GM12878 (cell line): ENCODE results near the gene SVBP. TPM values are rescaled to one million over a fixed set of nuclear protein-coding genes. Genes with fewer than 3 reads are reported as not detected.
A peak's percentile ranks its signal among the peaks of the same experiment; 100 is the strongest.

Experiments
- ATF7 ChIP-seq: fragments of 450-650 bp; IDR thresholded peaks from 2 replicates; pipeline ENCODE4 v1.6.1; 2016; ENCODE audit warnings: low read depth, mild to moderate bottlenecking
- CBX3 ChIP-seq: fragments of 200-600 bp; sonication (generic); IDR thresholded peaks from 2 replicates; pipeline ENCODE4 v1.6.1; 2016; ENCODE audit warnings: low read depth, borderline replicate concordance
- CEBPB ChIP-seq, 2 experiments: fragments of 150-350 bp in 1 of 2; IDR thresholded peaks; 2 replicates each; pipeline ENCODE4 v1.6.1; 2012 to 2014; ENCODE audit warnings: low read depth in 2 of 2, low read length in 2 of 2, borderline replicate concordance in 1 of 2, inconsistent platforms in 1 of 2
- CREM ChIP-seq: IDR thresholded peaks from 2 replicates; pipeline ENCODE4 v1.6.1; 2014; ENCODE audit warnings: antibody characterized with exemption, low read depth
- ELK1 ChIP-seq: IDR thresholded peaks from 2 replicates; pipeline ENCODE4 v1.6.1; 2012; ENCODE audit warnings: low read depth, low read length, improper control_type of control experiment
- EZH2 ChIP-seq: IDR thresholded peaks from 2 replicates; pipeline ENCODE4 v1.6.1; 2012; ENCODE audit warnings: low read depth, mild to moderate bottlenecking, control low read depth, inconsistent platforms, low read length, borderline replicate concordance; ENCODE audit not compliant: control insufficient read depth
- NKRF ChIP-seq: fragments of 450-650 bp; conservative IDR thresholded peaks from 2 replicates; pipeline ENCODE4 v1.6.1; 2017; ENCODE audit warnings: mild to moderate bottlenecking, moderate library complexity
- NR2F1 ChIP-seq: fragments of 450-650 bp; conservative IDR thresholded peaks from 2 replicates; pipeline ENCODE4 v1.6.1; 2017; ENCODE audit warnings: mild to moderate bottlenecking
- PAX5 ChIP-seq: IDR thresholded peaks from 2 replicates; pipeline ENCODE4 v1.6.1; 2011; ENCODE audit warnings: low read depth, low read length, borderline replicate concordance
- PBX3 ChIP-seq: IDR thresholded peaks from 2 replicates; pipeline ENCODE4 v1.6.1; 2011; ENCODE audit warnings: mild to moderate bottlenecking, low read depth, low read length, moderate library complexity; ENCODE audit not compliant: insufficient replicate concordance
- PKNOX1 ChIP-seq: fragments of 450-650 bp; IDR thresholded peaks from 2 replicates; pipeline ENCODE4 v1.6.1; 2016; ENCODE audit warnings: mild to moderate bottlenecking
- RUNX3 ChIP-seq: IDR thresholded peaks from 2 replicates; pipeline ENCODE4 v1.6.1; 2012; ENCODE audit warnings: low read length, inconsistent platforms
- SIN3A ChIP-seq: IDR thresholded peaks from 2 replicates; pipeline ENCODE4 v1.6.1; 2012; ENCODE audit warnings: low read depth, low read length, improper control_type of control experiment
- SIX5 ChIP-seq: IDR thresholded peaks from 2 replicates; pipeline ENCODE4 v1.6.1; 2011; ENCODE audit warnings: mild to moderate bottlenecking, low read depth, low read length, moderate library complexity; ENCODE audit not compliant: severe bottlenecking
- SMARCA5 ChIP-seq: fragments of 450-650 bp; IDR thresholded peaks from 2 replicates; pipeline ENCODE4 v1.6.1; 2017; ENCODE audit warnings: mild to moderate bottlenecking
- SREBF2 ChIP-seq: IDR thresholded peaks from 2 replicates; pipeline ENCODE4 v1.6.1; 2012; ENCODE audit warnings: mild to moderate bottlenecking, low read length
- TCF3 ChIP-seq: IDR thresholded peaks from 2 replicates; pipeline ENCODE4 v1.6.1; 2012; ENCODE audit warnings: low read depth, mild to moderate bottlenecking, low read length, borderline replicate concordance; ENCODE audit not compliant: insufficient read depth
- ZBTB33 ChIP-seq: fragments of 450-650 bp; IDR thresholded peaks from 2 replicates; pipeline ENCODE4 v1.6.1; 2017; ENCODE audit warnings: mild to moderate bottlenecking
- ZNF622 ChIP-seq: fragments of 450-650 bp; IDR thresholded peaks from 2 replicates; pipeline ENCODE4 v1.6.1; 2017; ENCODE audit warnings: mild to moderate bottlenecking, inconsistent platforms
- ZSCAN29 ChIP-seq: fragments of 450-650 bp; IDR thresholded peaks from 2 replicates; pipeline ENCODE4 v1.6.1; 2017; ENCODE audit warnings: mild to moderate bottlenecking, moderate library complexity
- polyA plus RNA-seq, 11 experiments: library from polyadenylated mRNA; depleted of rRNA in 4 of 11; unstranded in 6 of 11; stranded (reverse) in 5 of 11; fragments of >200 nt; fragmentation: Nextera tagmentation in 4 of 11; fragmentation: Illumina TruSeq in 1 of 11; extraction: Ambion mirVana in 4 of 11; extraction: Trizol in 1 of 11; gene quantifications; 1 replicate in 1 of 11; 2 replicates in 10 of 11; pipeline versions ENCODE4 v1.2.1 to v1.2.3, GENCODE V29; 2011 to 2016; ENCODE audit warnings: inconsistent platforms in 2 of 11, missing spikeins in 2 of 11, low read depth in 1 of 11
- total RNA-seq, 4 experiments: library from RNA; depleted of rRNA in 3 of 4; stranded (reverse); fragments of >200 nt in 3 of 4; fragmentation: Illumina TruSeq in 1 of 4; extraction: Trizol in 1 of 4; gene quantifications; 2 replicates each; pipeline versions ENCODE4 v1.2.1 to v1.2.3, GENCODE V29; 2013 to 2021

SVBP gene
- total and polyA plus RNA-seq, 10 of the 15 experiments (the other 5 are each of a cell fraction or from before 2014, with no cell fraction given), result 12.6 to 29.5 (median 19.8) TPM

GRCh38 chr1:42816585-42817439 lies at the start of gene SVBP, which contains the start of gene ERMAP (continued):
- TF ChIP-seq SREBF2, result no peak
- peak; percentile 67 for TF ChIP-seq NR2F1
- no peak for TF ChIP-seq CEBPB (IDR thresholded peaks at IDR 0.05; ENCODE audit: borderline replicate concordance in 1 of 2, low read depth in 2 of 2, low read length in 2 of 2)
- TF ChIP-seq PAX5, result no peak
- no peak for TF ChIP-seq EZH2
- no peak for TF ChIP-seq ZBTB33
- TF ChIP-seq ELK1, result 0 out of 2 replicates have a peak, but pooled peaks have one; percentile 42
- peak; percentile 48 for TF ChIP-seq NKRF
- peak; percentile 48; the same call in 1 of the 2 replicates for TF ChIP-seq SIN3A
- TF ChIP-seq ZNF622, result no peak
- no peak for TF ChIP-seq CREM
- TF ChIP-seq CBX3, result no peak
- TF ChIP-seq RUNX3, result peak; percentile 35; the same call in 1 of the 2 replicates
- TF ChIP-seq TCF3, result no peak
- no peak for TF ChIP-seq SIX5
- no peak for TF ChIP-seq PBX3
- TF ChIP-seq PKNOX1, result no peak
- no peak; the same call in 1 of the 2 replicates for TF ChIP-seq SMARCA5
- no peak for TF ChIP-seq ZSCAN29
- no peak for TF ChIP-seq ATF7
